GM12801 (cell line): ENCODE measurements around the gene DYNLT2.

Experiments used
- CTCF ChIP-seq: IDR thresholded peaks from one replicate; pipeline ENCODE4 v1.5.1; 2011; ENCODE audit warnings: control low read depth; ENCODE audit not compliant: insufficient read length; ENCODE audit errors: extremely low read depth

The DYNLT2 gene

GRCh38 chr6:169780571-169781091 is 29.3 kb upstream of the DYNLT2 start:
- no peak for TF ChIP-seq CTCF

GRCh38 chr6:169779896-169780295 is 28.5 kb upstream of the DYNLT2 start:
- no peak for TF ChIP-seq CTCF

- no peak for TF ChIP-seq CTCF
Measured at GRCh38 chr6:169779092-169779815, 27.9 kb upstream of the DYNLT2 start.

- no peak for TF ChIP-seq CTCF
Measured at GRCh38 chr6:169778646-169779045, 27.3 kb upstream of the DYNLT2 start.

GRCh38 chr6:169777896-169778295 is 26.5 kb upstream of the DYNLT2 start:
- no peak for TF ChIP-seq CTCF

GRCh38 chr6:169776379-169776778 is 25.0 kb upstream of the DYNLT2 start:
- no peak for TF ChIP-seq CTCF

- TF ChIP-seq CTCF: no peak
Measured at GRCh38 chr6:169775321-169775720, 23.9 kb upstream of the DYNLT2 start.

GRCh38 chr6:169774347-169774746 is 23.0 kb upstream of the DYNLT2 start:
- TF ChIP-seq CTCF: no peak
